GM18519 (cell line): ENCODE data around the gene ZNF737.
"Not testable (repeated sequence)": the region's sequence is repeated elsewhere in the genome, so short reads cannot be mapped to it uniquely, and the experiment has no call there.

Source experiments
- ATAC-seq: cut with Tn5 transposase; IDR thresholded peaks from one replicate; pipeline ENCODE4 v1.9.1; 2021; ENCODE audit warnings: mild to moderate bottlenecking, moderate library complexity; ENCODE audit not compliant: unreplicated experiment, low FRiP score

Gene ZNF737

DNA sequence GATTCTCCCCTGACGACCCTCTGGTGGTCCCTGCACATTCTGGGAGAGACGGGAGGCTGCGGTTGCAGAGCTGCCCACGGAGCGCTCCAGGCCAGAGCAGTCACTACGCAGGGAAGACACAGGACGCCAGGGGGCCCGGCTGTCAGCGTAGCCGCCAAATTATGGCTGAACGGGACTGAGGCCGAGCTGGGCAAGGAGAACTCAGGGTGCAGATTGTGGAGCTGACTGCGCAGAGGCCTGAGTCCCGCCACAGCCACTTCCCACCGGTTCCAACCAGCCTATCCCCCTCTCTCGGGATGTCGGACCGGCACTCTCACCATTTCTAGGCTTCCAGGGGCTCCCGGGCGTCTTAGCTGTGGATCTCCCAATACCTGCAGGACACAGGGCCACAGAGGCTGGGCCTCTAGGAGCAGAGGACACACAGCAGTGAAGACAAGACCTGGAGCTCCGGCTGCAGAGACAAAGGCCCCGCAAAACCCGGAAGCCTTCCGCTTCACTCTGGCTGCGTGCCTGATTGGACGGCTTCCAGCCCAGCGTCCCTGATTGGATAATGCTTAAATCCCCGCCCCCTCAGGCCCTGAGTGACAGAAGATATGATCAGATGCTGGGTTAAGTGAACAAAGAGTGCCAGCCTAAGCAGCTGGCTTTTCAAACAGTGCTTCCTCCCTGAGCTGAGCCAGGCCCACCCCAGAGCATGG, at the start of gene ZNF737:
Gene ZNF737, minus strand, starts transcription at position 461 of the 698 bp plus-strand sequence. Its CDS starts 141 bp downstream, at position 320.
- peak; percentile 94 for ATAC-seq

DNA sequence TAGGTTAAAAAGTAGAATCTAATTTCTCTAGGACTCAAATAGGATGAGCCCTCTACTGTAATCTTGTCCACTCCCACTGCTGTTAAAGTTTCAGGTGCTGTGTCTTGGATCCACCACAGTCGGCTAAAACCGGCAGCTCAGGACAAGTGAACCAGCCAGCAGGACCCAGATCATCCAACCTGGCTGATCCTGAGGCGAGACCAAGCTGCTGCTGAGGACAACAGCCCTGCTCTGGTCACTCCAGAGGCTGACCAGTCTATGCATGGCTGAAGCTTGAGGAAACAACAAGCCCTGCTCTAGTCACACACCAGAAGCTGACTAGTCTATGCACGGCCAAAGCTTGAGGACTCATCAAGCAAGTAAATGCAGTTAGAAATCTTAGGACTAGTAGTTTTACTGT, 49.4 kb upstream of the ZNF737 start:
- ATAC-seq, result not testable (repeated sequence)

DNA sequence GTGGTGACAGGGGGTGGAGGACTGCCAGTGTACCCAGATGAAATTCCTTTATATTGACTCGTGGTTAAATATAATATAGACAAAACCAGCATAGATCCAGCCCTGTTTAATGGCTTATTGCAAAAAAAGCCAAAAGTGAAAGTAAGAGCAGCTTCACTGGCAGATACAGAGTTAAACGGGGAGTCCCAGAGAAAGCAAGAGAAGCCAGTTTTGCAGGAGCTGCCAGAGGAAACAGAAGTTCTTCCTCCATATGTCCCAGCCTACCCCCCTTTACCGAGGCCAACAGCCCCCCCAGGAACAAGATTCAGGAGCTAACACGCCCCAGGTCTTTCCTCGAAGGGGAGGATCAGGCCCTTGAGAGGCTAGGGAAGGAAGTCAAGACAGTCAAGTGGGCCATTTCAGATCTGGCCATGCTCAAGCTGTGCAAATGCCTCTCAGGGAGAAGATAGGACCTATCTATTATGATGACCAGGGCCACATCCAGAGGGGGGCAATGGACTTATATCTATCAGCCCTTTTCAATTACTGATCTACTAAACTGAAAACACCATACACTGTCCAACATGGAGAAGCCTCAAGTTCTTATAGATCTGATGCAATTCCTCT, 47.2 kb upstream of the ZNF737 start:
- no peak for ATAC-seq

DNA sequence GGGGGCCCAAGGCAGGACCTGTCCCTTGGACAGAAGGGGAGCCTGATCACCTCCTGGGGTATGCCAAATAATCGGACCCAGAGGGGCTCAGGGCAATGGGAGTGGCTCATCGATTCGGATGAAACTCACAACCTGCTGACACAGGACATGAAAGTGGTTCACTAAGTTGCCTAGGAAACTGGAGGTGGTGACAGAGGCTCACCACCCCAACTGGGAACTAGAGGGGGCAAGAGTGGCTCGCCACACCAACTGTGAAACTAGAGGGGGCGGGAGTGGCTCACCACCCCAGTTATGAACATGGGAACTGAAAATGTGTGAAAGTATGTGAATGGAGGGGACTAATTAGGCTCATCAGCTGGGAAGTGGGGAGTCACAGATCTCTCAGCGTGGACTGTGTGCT, 46.3 kb upstream of the ZNF737 start:
- no peak for ATAC-seq

DNA sequence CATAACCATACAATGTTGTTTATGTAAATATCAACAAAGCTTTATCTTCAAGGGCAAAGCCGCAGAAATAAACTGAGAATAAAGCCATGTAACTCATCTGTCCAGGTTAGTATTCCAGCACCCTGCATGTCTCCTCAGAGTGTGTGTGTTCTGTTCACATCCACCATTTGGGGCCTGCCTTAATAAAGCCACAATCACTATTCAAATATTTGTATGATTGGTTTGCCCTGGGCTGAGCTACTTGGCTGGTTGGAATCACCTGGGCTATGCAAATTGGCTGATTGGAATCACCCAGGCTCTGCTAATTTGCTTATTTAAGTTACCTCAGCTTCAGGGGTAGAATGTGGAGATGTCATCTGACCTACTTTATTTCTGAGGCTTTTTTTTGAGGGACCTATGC, 42.4 kb upstream of the ZNF737 start:
- ATAC-seq, result no peak

DNA sequence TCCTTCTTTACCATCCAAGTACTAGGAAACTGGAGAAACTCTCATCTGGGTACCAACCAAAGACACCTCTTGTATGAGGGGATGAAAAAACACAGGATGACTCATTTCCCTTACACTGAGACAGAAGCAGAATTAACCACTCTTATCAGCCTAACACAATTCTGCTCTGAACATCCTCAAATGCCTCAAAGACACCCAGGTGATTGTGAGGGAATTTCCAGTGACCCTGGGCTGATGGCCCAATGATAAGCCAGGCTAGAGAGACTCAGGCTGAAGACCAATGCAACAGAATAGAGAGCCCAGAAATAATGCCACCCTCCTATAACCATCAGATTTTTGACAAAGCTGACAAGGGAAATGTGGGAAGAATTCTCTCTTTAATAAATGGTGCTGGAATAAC, 7.0 kb downstream of the ZNF737 start:
- no peak for ATAC-seq

DNA sequence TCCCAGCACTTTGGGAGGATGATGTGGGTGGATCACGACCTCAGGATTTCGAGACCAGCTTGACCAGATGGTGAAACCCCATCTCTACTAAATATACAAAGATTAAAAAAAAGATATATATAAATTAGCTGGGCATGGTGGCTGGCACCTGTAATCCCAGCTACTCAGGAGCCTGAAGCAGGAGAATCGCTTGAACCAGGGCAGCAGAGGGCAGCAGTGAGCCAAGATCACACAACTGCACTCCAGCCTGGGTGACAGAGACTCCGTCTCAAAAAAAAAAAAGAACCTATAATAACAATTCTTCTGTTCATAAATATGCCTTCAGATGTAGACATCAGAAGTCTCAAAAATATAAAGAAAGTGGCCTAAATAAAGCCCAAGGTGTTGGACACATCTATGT, 7.6 kb downstream of the ZNF737 start:
- no peak for ATAC-seq

DNA sequence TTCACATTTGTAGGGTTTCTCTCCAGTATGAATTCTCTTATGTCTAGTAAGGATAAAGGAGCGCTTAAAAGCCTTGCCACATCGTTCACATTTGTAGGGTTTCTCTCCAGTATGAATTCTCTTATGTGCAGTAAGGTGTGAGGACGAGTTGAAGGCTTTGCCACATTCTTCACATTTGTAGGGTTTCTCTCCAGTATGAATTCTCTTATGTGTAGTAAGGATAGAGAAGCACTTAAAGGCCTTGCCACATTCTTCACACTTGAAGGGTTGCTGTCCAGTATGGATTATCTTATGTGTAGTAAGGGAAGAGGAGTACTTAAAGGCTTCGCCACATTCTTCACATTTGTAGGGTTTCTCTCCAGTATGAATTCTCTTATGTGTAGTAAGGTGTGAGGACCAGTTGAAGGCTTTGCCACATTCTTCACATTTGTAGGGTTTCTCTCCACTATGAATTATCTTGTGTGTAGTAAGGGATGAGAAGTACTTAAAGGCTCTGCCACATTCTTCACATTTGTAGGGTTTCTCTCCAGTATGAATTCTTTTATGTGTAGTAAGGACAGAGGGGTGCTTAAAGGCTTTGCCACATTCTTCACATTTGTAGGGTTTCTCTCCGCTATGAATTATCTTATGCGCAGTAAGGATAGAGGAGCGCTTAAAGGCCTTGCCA, 20.8 kb downstream of the ZNF737 start:
- ATAC-seq, result not testable (repeated sequence)

DNA sequence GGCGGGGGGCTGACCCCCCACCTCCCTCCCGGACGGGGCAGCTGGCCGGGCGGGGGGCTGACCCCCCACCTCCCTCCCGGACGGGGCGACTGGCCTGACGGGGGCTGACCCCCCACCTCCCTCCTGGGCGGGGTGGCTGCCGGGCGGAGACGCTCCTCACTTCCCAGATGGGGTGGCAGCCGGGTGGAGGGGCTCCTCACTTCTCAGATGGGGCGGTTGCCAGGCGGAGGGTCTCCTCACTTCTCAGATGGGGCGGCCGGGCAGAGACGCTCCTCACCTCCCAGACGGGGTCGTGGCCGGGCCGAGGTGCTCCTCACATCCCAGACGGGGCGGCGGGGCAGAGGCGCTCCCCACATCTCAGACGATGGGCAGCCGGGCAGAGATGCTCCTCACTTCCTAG, 35.3 kb downstream of the ZNF737 start:
- ATAC-seq, result not testable (repeated sequence)

DNA sequence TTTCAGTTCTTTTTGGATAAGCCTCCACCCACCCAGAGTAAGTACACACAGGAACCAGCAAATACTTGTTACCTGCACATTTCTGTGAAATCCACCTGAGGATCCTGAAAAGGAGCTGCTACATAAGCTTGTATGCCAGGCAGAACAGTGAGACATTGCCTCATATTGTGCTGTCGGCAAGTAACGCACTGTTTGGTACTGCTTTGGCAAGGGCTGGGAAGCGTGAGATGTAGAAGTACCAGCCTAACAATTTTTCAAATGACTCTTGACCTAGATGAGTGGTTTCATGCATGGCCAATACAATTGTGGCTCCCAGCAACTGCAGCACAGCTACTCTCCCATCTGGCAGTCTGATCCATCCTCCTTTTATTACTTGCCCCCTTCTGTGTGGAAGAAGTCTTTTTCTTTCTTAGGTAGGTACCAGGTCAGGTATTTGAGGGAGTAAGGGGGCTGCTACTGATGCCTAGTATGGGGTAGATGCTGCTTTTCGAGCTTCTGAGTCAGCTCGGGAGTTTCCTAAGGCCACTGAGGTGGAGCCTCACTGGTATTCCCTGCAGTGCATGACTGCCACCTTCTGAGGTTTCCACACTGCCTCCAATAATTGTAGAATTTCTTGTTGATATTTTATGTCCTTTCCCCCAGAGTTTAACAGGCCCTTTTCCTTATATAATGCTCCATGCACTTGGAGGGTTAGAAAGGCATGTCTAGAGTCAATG, 52.2 kb downstream of the ZNF737 start:
- no peak for ATAC-seq

DNA sequence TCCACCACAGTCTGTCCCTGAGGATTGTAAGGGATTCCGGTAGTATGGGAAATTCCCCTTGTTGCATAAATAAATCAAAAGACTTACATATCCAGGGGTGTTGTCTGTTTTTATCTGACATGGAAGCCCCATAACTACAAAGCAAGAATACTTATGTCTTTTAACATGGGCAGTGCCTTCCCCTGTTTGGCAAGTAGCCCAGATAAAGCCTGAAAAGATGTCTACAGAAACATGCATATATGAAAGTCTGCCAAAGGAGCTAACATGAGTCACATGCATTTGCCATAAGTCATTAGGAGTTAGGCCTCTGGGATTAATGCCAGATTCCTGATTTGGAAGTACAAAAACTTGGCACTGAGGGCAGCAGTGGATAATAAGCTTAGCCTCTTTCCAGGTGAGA, 62.1 kb downstream of the ZNF737 start:
- no peak for ATAC-seq
